Transverse colon (tissue), 3 donors: ENCODE results near the gene POC1A.

Experiments used
- POLR2A ChIP-seq: fragments of 450-650 bp; IDR thresholded peaks from one replicate; pipeline ENCODE4 v1.6.1; 2016; ENCODE audit warnings: antibody characterized with exemption, mild to moderate bottlenecking, moderate library complexity
- TF ChIP-seq, protein P1 (sequence below), 5 experiments: fragments of 200-600 bp in 3 of 5; fragments of 450-650 bp in 2 of 5; sonication (generic) in 3 of 5; IDR thresholded peaks; 1 replicate in 2 of 5; 2 replicates in 3 of 5; pipeline ENCODE4 v1.5.1; 2016 to 2017; ENCODE audit warnings: antibody characterized with exemption in 5 of 5, inconsistent platforms in 3 of 5, mild to moderate bottlenecking in 2 of 5, moderate library complexity in 1 of 5

DNA sequence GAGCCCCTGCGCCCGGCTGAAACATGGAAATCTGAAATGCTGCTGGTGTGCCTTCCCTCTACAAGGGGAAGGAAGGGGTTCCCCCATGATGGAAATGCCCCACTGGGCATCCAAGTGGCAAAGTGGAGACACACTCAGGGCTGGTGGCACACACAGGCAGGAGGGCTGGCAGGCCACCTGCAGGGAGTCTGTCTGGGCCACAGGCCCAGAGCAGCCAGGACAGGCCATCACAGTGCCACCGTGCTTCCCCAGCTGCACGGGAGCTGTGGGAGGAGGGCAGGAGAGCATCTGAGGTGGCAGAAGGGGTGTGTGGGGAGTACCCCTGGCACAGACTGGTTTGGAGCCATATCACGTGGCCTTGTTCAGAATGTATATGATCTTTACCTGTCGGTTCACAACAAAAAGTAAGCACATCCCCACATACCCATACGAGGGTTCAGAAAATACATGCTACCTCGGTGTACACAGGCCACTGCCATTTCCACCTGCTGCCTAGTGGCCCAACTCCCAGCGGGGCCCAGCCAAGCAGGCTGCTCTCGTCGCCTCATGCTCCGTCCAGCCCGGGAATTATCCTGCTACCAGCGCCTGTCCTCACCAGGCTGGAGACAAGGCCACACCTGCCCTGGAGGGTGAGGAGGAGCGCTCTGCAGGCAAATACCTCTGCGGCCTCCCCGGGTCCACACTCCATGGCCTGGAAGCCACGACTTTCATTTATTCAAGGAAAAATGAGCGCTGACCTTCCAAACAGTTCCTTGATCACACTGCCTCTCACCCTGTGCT is 75.3 kb downstream of the POC1A start:
- TF ChIP-seq, protein P1, sequence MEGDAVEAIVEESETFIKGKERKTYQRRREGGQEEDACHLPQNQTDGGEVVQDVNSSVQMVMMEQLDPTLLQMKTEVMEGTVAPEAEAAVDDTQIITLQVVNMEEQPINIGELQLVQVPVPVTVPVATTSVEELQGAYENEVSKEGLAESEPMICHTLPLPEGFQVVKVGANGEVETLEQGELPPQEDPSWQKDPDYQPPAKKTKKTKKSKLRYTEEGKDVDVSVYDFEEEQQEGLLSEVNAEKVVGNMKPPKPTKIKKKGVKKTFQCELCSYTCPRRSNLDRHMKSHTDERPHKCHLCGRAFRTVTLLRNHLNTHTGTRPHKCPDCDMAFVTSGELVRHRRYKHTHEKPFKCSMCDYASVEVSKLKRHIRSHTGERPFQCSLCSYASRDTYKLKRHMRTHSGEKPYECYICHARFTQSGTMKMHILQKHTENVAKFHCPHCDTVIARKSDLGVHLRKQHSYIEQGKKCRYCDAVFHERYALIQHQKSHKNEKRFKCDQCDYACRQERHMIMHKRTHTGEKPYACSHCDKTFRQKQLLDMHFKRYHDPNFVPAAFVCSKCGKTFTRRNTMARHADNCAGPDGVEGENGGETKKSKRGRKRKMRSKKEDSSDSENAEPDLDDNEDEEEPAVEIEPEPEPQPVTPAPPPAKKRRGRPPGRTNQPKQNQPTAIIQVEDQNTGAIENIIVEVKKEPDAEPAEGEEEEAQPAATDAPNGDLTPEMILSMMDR (IDR thresholded peaks at IDR 0.05): no peak
- no peak for TF ChIP-seq POLR2A
